NCI-H146 treated with DMSO at 0.1 percent for 48 hours (cell line): ENCODE data around the gene BUB3.

Experiments used
- DNase-seq: peaks from one replicate; lab custom pipeline; 2025; ENCODE audit not compliant: unreplicated experiment; lab: John Stamatoyannopoulos, UW

BUB3 gene

GRCh38 chr10:123154092-123154710 lies at the start of gene BUB3:
BUB3 (plus strand) TSS chr10:123154402; CDS start chr10:123154918, 516 bp downstream.
- DNase-seq, result peak; percentile 99

- no peak for DNase-seq
These were observed 44.7 kb upstream of the BUB3 start for GRCh38 chr10:123109466-123109865.

- no peak for DNase-seq
These were observed 36.4 kb upstream of the BUB3 start for GRCh38 chr10:123117644-123118417.

- DNase-seq, result no peak
These were observed 35.1 kb upstream of the BUB3 start for GRCh38 chr10:123119081-123119480.

- DNase-seq, result no peak
These were observed 28.0 kb upstream of the BUB3 start for GRCh38 chr10:123126246-123126645.

GRCh38 chr10:123129618-123130271 lies 24.5 kb upstream of the BUB3 start:
- DNase-seq, result no peak

- DNase-seq, result peak; percentile 58
These were observed 21.4 kb upstream of the BUB3 start for GRCh38 chr10:123132576-123133477.

GRCh38 chr10:123133541-123134342 lies 20.5 kb upstream of the BUB3 start:
- DNase-seq, result no peak

- no peak for DNase-seq
These were observed 19.8 kb upstream of the BUB3 start for GRCh38 chr10:123134343-123134914.

GRCh38 chr10:123134915-123135414 lies 19.2 kb upstream of the BUB3 start:
- peak; percentile 31 for DNase-seq

- DNase-seq, result peak; percentile 18
These were observed 18.6 kb upstream of the BUB3 start, which contains the start of gene HMX3 for GRCh38 chr10:123135415-123136141. HMX3 (plus strand) TSS chr10:123135970; CDS start chr10:123136051, 81 bp downstream.

GRCh38 chr10:123136221-123136805 lies 17.9 kb upstream of the BUB3 start:
- DNase-seq, result no peak

- no peak for DNase-seq
These were observed 17.2 kb upstream of the BUB3 start for GRCh38 chr10:123136806-123137642.

GRCh38 chr10:123139165-123139520 lies 15.1 kb upstream of the BUB3 start:
- DNase-seq, result no peak

GRCh38 chr10:123139521-123140163 lies 14.6 kb upstream of the BUB3 start:
- DNase-seq, result no peak

GRCh38 chr10:123140164-123140982 lies 13.8 kb upstream of the BUB3 start:
- no peak for DNase-seq
